Thyroid gland (tissue), 4 donors: ENCODE results near the gene GLCCI1. TPM values are rescaled to one million over a fixed set of nuclear protein-coding genes. Genes with fewer than 3 reads are reported as not detected.
"Not testable (repeated sequence)": the region's sequence is repeated elsewhere in the genome, so short reads cannot be mapped to it uniquely, and the experiment has no call there.

Experiments
- DNase-seq, 2 donors: peaks; one replicate each; pipeline ENCODE4 v3.0.0-alpha.2; 2019
- H3K27ac ChIP-seq, 3 donors: fragments of 200-600 bp; sonication (generic); 1 replicate in 2 of 3; 2 replicates in 1 of 3; pipeline ENCODE4 v1.5.1; 2016 to 2019; ENCODE audit warnings: mild to moderate bottlenecking in 1 of 3, moderate library complexity in 1 of 3
- H3K27me3 ChIP-seq: fragments of 200-600 bp; sonication (generic); one replicate; pipeline ENCODE4 v1.5.1; 2019
- H3K36me3 ChIP-seq, 2 donors: fragments of 200-600 bp; sonication (generic); one replicate each; pipeline ENCODE4 v1.5.1; 2016 to 2019
- H3K4me1 ChIP-seq, 2 donors: fragments of 200-600 bp; sonication (generic); one replicate each; pipeline ENCODE4 v1.5.1; 2017 to 2019
- H3K4me3 ChIP-seq, 3 donors: fragments of 200-600 bp; sonication (generic); replicated peaks in 1 of 3; 1 replicate in 2 of 3; 2 replicates in 1 of 3; pipeline ENCODE4 v1.5.1; 2016; ENCODE audit warnings: mild to moderate bottlenecking in 1 of 3
- H3K9me3 ChIP-seq: fragments of 200-600 bp; sonication (generic); one replicate; pipeline ENCODE4 v1.5.1; 2017
- CTCF ChIP-seq, 6 experiments: fragments of 200-600 bp in 3 of 6; fragments of 450-650 bp in 3 of 6; sonication (generic) in 3 of 6; IDR thresholded peaks; one replicate each; pipeline ENCODE4 v1.5.1; 2016 to 2019; ENCODE audit warnings: antibody characterized with exemption in 6 of 6, mild to moderate bottlenecking in 2 of 6, inconsistent platforms in 1 of 6, moderate library complexity in 1 of 6
- POLR2A ChIP-seq, 2 donors: fragments of 450-650 bp; IDR thresholded peaks; one replicate each; pipeline ENCODE4 v1.6.1; 2017; ENCODE audit warnings: antibody characterized with exemption in 2 of 2, mild to moderate bottlenecking in 2 of 2, moderate library complexity in 1 of 2
- WGBS, 2 donors: methylation state at CpG; one replicate each; pipeline ENCODE4 v1.1.5; 2017; 5-methylcytosine and 5-hydroxymethylcytosine counted together
- intact Hi-C: fragments of 100-400 bp; cut with DNase I; formaldehyde crosslinking; loops from one replicate; pipeline ENCODE4 v1.15.1; 2023
- total RNA-seq, 4 donors: library from RNA; depleted of rRNA; stranded (reverse); fragments of >200 nt; gene quantifications; one replicate each; pipeline ENCODE4 v1.2.3, GENCODE V29; 2016

The GLCCI1 gene
- total RNA-seq, 4 donors from 2014 or later: 64.1 to 115 (median 68.9) TPM

GRCh38 chr7:7992506-7992905 is 23.9 kb downstream of the GLCCI1 start:
- no peaks in the 10 kb centered on the region for H3K9me3 ChIP-seq
- 93 to 100% methylated on average over 1 of the region's 1 CpG for WGBS, 2 donors
- no peak overlapping the region for H3K27ac ChIP-seq
- no peak overlapping the region for H3K4me3 ChIP-seq
- peaks cover 33 to 36% of the 10 kb centered on the region in 2 donors for H3K4me1 ChIP-seq
- no peaks in the 10 kb centered on the region for H3K36me3 ChIP-seq
- intact Hi-C loops: no loop called here
- no peak for DNase-seq
- H3K27me3 ChIP-seq: no peaks in the 10 kb centered on the region
- TF ChIP-seq POLR2A (IDR thresholded peaks at IDR 0.05) (no peak), CTCF (IDR thresholded peaks at IDR 0.05) (no peak)

GRCh38 chr7:7995348-7995747 is 26.8 kb downstream of the GLCCI1 start:
- WGBS, 2 donors: 96 to 99% methylated on average over 6 of the region's 6 CpGs
- DNase-seq: not testable (repeated sequence)

GRCh38 chr7:7996568-7996967 is 28.0 kb downstream of the GLCCI1 start:
- Histone ChIP-seq H3K27ac (peak overlapping the region; percentile 64 to 92 (median 88)), H3K36me3 (no peaks in the 10 kb centered on the region), H3K4me1 (peaks cover 14 to 16% of the 10 kb centered on the region in 2 donors), H3K4me3 (no peak overlapping the region), H3K9me3 (no peaks in the 10 kb centered on the region), H3K27me3 (no peaks in the 10 kb centered on the region)
- intact Hi-C loops: no loop called here
- DNase-seq: peak; percentile 22 to 26
- no peak for TF ChIP-seq POLR2A (IDR thresholded peaks at IDR 0.05)
- no peak for TF ChIP-seq CTCF (IDR thresholded peaks at IDR 0.05)

More at GRCh38 chr7:7995348-7995747, 26.8 kb downstream of the GLCCI1 start:
- H3K36me3 ChIP-seq, intact Hi-C loops, H3K9me3 ChIP-seq, H3K4me3 ChIP-seq, H3K27me3 ChIP-seq: not testable (repeated sequence)
- Histone ChIP-seq H3K27ac (peak overlapping the region in 1 of 3 donors; percentile 88), H3K4me1 (peaks cover 19 to 23% of the 10 kb centered on the region in 2 donors)

GRCh38 chr7:8000315-8000941 is 31.8 kb downstream of the GLCCI1 start:
- peaks cover 14 to 22% of the 10 kb centered on the region in 2 donors for H3K4me1 ChIP-seq
- no peak overlapping the region for H3K4me3 ChIP-seq
- peaks cover 0 to 5% of the 10 kb centered on the region in 2 donors for H3K36me3 ChIP-seq
- no peak for DNase-seq
- H3K27me3 ChIP-seq: no peaks in the 10 kb centered on the region
- H3K27ac ChIP-seq: no peak overlapping the region
- 48 to 52% methylated on average over 1 of the region's 1 CpG for WGBS, 2 donors
- TF ChIP-seq CTCF (IDR thresholded peaks at IDR 0.05) (no peak), POLR2A (IDR thresholded peaks at IDR 0.05) (no peak)
- intact Hi-C loops: no loop called here
- no peaks in the 10 kb centered on the region for H3K9me3 ChIP-seq

- Histone ChIP-seq H3K27me3 (no peaks in the 10 kb centered on the region), H3K4me1 (peaks cover 0 to 13% of the 10 kb centered on the region in 2 donors), H3K27ac (no peak overlapping the region), H3K36me3 (peaks cover 10 to 17% of the 10 kb centered on the region in 2 donors), H3K4me3 (no peak overlapping the region), H3K9me3 (no peaks in the 10 kb centered on the region)
- intact Hi-C loops: no loop called here
- TF ChIP-seq CTCF (IDR thresholded peaks at IDR 0.05) (no peak), POLR2A (IDR thresholded peaks at IDR 0.05) (no peak)
- no peak for DNase-seq
- WGBS, 2 donors: 78 to 84% methylated on average over 3 of the region's 3 CpGs
These were observed 34.5 kb downstream of the GLCCI1 start for GRCh38 chr7:8003077-8003476.
